G401.6 (cell line): ENCODE data around the gene RIN3.

ENCODE experiments used
- FAIRE-seq: peaks from 2 replicates; lab custom pipeline; 2012; peaks lifted over from hg19 to GRCh38; lab: Jason Lieb, UNC

Gene RIN3

DNA sequence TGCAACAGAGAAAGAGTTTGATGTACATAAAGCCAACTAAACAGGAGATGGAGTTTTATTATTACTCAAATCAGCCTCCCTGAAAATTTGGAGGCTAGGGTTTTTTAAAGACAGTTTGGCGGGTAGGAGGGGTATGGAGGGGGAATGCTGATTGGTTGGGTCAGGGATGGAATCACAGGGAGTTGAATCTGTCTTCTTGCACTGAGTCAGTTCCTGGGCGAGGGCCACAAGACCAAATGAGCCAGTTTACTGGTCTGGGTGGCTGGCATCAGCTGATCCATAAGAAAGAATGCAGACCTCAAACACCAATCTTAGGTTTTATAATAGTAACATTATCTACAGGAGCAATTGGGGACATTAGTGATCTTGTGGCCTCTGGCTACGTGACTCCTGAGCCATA is 64.9 kb downstream of the RIN3 start:
- no peak for FAIRE-seq

DNA sequence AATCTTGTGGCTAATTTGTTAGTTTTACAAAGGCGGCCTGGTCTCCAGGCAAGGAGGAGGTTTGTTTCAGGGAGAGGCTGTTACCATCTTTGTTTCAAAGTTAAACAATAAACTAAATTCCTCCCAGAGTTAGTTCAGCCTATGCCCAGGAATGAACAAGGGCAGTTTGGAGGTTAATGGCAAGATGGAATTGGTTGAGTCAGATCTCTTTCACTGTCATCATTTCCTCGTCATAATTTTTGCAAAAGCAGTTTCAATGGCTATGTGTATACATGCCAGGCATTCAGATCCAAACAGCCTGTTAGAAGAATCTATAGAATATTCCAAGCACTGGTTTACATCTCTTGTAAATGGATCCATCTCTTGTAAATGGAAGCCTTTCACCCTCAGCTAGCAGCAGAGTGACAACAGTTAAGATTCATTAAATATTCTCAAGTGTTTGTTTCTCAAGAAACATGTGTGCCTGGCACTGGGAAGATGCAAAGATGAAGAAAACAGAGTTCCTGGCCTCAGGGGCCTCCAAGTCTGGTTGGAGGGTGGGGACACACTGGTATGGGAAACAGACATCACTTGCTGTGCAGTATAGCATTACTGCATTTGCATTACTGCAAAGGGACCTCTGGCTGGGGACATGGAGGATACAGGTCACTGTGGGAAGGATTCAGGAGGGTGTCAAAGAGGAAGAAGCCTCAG is 65.8 kb downstream of the RIN3 start:
- FAIRE-seq, result no peak

DNA sequence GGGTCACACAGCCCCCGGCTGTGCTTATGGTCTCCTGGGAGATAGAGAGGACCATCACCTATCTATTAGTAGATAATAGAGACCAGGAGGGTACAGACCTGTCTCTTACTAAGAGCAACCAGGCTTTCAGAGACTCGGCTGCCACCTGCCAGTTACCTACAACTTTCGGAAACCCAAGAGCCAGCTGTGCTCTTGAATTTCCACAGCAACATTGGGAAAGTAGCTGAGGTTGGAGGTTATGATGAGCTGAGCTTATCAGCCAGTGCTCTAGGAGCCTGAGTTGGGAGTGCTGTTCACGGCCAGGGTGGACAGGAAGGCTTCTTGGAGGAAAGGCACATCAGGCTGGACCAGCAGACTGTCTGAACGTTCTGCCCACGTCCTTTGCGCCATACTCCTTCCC is 67.6 kb downstream of the RIN3 start:
- no peak for FAIRE-seq

DNA sequence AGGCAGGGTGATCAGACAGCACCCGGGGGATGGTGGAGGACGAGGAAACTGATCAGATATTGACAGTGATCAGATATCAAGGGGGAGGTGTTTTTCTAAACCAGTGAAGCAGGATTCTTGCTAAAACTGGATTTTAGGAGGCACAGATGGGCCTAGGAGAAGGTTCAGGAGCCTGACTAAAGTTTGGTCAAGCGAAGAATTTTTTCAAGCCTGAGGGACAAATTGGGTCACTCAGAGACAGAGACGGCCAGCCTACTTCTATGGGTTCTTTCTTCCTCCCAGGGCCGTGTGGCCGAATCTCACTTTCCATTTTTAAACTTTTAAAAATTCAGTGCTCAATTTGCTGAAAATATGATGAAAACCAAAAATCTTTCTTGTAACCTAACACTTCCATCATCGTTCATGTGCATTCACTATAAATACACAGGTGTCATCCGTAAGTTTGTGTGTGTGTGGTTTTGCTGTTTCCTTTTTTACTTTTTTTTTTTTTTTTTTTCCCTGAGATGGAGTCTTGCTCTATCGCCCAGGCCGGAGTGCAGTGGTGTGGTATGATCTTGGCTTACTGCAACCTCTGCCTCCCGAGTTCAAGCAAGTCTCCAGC is 68.5 kb downstream of the RIN3 start:
- no peak for FAIRE-seq

DNA sequence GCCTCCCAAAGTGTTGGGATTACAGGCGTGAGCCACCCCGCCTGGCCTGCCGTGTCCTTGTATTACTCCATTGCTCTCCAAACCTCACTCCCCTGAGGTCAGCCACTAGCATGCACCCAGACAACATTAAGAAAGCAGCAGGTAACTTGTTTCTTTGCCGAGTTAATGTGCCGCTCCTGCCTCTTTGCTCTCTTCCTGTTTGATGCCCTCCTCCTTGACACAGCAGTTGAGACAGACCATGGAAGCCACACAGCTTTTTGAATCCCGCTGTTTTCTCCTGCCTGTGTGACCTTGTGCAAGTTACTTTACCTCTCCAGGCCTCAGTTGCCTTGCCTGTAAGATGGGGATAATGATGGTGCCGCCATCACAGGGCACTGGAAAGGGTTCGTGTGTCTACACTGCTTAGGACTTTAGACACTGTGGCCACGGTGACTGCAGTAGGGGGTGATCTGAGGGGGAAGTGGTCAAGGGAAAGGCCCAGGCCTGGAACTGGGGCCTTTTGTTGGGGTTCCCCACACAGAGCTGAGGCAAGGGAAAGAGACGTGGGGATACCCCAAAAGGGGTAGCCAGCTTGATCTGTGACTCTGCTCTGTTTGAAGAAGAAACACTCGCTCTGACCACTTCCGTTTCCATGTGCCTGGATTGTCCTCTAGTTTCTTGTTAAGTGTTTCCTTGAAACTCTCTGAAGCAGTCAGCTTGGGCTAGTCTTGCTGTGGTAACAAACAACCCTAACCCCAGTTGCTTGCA is 69.3 kb downstream of the RIN3 start:
- no peak for FAIRE-seq

DNA sequence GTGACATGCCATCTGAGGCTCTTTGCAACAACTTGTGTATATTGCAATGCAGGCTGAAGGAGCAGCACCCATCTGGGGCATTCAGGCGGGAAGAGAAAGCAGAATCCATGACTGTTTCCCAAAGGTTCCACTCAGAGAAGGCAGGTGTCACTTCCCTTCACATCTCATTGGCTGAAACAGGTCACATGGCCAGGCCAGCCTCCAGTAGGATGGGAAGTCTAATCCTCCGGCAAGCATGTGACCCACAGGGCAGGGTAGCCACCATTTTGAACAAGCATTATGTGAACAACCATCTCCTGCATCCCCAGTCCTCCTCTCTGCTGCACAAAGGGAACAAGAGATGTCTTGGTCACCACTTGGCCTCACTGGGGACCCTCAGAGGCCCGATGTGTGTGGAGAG is 70.6 kb downstream of the RIN3 start:
- no peak for FAIRE-seq

DNA sequence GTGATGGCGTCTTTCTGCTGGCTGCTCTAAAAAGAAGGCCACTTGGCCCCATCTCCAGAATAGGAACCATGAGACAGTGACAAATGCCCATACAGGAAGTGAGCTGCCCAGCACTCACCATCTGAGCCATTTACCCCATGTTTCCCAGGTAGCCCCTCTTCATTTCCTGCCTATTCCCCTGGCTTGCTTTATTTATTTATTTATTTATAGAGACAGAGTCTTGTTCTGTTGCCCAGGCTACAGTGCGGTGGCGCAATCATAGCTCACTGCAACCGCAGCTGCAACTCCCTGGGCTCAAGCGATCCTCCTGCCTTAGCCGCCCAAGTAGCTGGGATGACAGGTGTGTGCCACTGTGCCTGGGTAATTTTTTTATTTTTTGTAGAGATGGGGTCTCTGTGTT is 71.2 kb downstream of the RIN3 start:
- no peak for FAIRE-seq

DNA sequence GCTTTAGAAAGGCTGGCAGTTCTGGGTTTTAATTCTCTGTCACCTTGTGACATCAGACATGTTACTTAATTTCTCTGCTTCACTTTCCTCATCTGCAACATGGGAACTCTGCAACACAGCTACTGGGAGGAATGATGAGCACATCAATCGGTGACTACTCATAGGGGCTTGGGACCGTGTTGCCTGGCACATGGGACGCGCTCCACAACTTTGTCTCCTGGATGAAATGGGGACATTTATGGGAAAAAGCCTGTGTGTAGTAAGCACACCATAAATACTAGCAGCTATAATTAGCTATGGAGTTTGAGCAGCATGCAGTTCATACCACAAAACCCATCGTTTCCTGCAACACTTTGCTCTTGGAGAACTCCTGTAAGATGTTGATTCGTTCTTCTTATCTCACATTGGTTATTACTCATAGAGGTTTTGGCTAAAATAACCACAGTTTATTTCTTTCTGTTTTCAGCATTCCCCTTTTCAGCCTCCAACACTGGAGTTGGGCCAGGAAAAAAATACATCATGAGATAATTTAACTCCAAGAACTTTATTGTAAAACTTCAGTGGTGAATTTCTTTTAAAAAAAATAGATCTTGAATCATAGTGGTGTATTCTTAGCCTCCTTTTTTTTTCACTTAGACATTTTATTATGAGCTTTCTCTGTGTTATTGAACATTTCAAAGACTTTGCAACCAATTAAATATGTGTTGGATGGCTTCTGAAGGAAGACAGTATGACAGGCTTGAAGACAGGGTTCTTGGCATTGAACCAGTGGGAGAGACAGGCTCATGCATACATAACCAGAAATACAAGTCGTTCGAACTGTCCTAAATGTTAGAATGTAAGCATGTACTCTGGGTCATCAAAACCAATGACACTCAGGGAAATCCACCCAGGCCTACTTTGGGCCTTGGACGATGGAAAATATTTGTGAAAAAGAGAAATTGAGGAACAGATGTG is 72.7 kb downstream of the RIN3 start:
- FAIRE-seq, result no peak

DNA sequence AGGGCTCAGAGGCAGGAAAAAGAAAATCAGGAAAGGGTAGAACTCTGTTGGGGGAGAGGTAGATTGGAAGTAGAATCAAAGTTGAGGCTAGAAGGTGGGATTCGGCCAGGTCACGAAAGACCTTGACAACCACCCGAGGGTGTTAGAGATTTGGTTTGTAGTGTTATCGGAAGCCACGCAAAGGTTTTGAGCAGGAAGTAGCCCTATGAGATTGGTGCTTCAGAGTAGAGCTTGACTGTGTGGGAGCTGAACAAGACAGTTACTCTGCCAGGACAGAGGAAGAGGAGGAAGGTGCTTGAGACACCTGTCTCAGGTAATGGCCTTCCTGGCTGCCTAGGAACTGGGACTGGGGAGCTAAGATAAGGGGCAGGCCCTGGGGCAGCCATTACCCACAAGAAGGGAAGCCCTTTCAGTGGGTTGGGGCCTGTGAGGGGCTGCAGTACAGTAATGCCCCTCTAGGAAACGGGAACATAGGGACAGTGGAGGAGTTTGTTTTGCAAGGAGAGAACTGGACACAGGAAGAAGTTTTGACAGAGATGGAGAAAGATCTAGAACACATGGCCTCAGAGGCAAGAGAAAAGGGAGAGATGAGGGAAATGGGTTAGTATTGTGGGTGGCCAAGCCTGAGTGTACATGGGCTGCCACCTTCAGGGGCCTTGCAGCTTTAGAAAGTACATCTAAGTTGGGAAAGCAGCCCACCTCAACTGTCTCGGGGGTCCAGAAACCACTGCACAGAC is 73.5 kb downstream of the RIN3 start:
- FAIRE-seq, result no peak

DNA sequence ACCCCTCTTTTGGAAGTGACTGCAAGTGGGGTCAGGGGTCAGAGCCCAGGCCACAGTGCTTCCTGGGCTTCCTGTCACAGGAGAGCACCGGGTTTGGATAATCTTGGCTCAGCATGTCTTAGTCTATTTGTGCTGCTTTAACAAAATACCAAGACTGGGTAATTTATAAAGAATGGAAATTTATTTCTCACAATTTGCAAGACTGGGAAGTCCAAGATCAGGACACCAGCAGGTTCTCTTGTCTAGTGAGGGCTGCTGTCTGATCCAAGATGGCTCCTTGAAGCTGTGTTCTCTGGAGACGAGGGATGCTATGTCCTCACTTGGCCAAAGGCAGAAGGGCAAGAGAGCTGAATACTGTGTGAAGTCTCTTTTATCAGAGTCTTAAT is 74.1 kb downstream of the RIN3 start:
- no peak for FAIRE-seq

DNA sequence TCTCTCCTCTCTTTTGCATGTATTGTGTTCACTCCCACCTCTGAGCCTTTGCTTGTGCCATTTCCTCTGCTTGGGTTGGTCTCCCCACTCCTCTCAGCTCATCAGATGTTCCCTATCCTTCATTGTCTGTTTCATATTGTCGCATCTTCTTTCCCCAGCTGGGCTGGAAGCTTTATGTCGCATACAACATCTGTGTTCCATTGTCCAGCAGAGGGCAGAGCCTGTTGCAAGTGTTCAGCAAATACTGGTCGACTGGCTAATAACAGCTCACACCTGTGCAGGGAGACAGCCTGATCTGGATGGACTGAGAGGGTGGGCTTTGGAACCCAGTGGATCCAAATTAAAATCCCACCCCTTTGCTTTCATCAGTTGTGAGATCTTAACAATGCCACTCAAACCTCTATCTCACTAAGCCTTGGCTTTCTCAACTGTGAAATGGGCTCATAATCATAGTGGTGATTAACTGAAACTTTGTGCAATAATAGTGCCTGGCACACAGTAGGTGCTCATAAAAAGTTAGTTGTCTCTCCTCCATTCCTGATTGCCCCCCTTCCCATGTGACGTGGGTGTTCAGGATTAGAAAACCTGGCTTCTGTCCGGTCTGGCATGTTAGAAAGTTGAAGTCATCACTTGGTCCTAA is 75.8 kb downstream of the RIN3 start:
- no peak for FAIRE-seq

DNA sequence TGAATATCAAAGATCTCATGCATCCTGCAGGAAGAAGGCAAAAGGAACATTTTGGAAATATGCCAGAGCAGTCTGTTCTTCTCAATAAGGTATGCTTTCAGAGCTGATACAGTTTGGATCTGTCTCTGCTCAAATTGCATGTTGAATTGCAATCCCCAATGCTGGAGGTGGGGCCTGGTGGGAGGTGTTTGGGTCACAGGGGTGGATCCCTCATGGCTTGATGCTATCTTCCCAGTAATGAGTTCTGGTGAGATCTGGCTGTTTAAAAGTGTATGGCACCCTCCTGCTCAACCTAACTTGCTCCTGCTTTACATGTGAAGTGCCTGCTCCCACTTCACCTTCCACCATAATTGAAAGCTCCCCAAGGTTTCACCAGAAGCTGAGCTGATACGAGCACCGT is 76.6 kb downstream of the RIN3 start:
- no peak for FAIRE-seq

DNA sequence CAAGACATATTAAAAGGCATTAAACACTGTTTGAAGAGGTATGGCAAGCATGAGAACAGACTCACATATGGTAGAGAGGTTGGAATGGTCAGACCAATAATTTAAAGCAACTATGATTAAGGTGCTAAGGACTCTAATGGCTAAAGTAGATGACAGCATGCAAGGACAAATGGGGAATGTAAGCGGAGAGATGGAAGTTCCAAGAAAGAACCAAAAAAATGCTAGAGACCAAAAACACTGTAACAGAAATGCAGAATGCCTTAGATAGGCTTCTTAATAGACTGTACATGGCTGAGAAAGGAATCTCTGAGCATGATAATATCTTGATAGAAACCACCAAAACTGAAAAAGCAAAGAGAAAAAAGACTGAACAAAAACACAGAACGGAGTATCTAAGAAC is 77.4 kb downstream of the RIN3 start:
- FAIRE-seq, result no peak

DNA sequence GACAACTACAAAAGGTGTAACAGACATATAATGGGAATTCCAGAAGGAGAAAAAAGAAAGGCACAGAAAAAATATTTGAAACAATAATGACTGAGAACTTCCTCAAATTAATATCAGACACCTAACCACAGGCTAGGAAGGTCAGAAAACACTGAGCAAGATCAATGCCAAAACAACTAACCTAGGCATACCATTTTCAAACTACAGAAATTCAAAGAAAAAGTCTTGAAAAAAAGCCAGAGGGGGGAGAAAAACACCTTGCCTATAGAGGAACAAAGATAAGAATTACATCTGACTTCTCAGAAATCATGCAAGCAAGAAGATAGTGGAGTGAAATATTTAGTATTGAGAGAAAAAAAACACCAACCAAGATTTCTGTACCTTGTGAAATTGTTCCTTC is 77.8 kb downstream of the RIN3 start:
- no peak for FAIRE-seq

DNA sequence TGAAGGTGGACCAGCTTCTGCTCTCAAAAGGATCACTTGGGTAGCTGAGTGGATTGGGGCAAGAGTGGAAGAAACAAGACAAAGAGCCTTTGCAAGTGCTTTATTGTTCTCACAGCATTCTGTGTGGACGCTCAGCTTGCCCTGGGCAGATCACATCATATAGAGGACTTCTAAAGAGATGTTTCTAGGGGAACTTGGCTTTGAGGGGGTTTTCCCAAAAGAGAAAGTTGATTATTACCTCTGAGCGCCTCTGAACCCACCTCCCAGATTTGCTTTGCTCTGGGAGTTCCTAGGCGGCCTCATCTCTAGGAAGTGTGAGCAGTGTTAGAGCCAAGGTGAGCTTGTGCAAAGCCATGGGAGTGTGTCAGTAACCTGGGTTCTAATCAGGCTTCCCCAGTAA is 81.7 kb downstream of the RIN3 start:
- FAIRE-seq, result no peak

DNA sequence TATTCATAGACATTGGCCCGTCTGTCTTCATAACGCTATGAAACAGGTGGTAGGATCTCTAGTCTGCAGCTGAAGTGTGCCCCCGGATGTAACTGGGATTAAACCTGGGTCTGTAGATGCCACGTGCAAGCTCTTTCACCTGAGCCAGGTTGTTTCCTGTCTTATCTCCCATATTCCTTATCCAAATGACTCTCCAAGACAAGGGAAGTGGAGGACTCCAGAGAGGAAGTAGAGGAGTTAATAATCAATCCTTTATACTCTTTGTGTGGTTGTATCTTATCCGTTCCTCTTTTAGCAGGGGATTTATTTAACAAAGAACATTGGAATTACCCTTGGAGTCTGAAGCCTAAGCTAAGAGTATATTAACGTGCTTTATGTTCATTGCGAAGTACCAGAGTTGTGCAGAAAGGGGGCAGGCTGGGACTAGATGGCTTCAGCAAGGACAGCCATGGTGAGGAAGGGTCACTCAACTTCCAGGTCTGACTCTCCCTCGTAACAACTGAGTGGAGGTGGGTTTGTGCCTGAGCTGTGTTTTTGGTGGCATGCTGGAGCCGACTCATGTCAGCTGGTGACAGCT is 82.8 kb downstream of the RIN3 start:
- no peak for FAIRE-seq

DNA sequence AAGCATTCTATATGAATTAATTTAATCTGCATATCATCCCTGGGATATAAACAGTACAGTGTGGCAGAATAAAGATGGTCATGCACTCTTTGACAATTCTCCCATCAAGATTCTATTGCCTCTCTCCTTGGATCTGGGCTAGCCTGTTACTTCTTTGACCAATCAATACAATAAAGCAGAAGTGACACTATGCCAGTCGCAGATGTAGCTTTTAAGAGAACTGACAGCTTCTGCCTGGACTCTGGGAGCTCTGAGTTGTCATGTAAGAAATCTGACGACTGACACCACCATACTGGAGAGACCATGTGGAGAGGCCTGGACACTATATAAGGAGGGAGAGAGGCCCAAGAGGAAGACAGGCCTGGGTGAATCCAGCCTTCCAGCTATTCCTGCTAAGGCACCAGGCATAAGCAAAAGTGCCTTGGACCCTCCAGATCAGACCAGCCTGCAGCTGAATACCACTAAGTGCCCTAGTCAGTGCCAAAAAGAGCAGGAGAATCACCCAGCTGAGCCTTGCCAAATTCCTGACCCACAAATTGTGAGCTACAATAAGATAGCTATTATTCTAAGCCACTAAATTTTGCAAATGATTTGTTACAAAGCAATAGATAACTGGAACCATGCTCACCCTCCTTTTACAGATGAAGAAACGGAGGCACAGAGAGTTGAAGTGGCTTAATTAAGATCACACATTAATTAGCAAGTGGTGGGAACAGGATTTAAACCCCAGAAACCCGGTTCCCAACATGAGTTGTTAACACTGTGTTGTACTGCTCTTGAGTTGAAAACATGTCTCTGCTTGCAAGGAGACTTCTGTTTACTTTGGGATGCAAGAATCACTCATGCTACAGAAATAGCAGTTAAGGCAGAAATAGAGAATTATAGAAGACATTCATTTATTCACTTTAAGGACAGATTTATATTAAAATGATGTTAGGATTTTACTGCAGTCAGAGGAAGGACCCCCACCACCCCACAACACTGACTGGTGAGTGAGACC is 84.6 kb downstream of the RIN3 start:
- no peak for FAIRE-seq

DNA sequence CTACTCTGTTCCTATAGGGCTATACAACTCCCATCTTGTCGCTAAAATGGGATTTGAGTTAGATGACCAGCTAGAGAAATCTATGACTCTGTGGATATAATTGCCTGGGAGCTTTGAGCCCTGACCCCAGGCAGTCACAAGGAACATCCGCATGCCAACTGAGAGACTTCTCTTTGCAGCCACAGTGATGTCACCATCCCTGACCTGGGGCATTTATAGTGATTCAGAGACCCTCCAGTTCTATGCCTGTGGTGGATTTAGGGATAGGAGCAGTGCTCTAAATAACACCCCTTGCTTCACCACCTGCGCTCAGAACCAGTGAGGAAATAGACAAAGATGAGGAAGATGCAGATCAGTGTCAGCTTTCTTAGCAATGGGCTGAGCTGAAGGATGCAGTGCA is 86.2 kb downstream of the RIN3 start:
- no peak for FAIRE-seq

DNA sequence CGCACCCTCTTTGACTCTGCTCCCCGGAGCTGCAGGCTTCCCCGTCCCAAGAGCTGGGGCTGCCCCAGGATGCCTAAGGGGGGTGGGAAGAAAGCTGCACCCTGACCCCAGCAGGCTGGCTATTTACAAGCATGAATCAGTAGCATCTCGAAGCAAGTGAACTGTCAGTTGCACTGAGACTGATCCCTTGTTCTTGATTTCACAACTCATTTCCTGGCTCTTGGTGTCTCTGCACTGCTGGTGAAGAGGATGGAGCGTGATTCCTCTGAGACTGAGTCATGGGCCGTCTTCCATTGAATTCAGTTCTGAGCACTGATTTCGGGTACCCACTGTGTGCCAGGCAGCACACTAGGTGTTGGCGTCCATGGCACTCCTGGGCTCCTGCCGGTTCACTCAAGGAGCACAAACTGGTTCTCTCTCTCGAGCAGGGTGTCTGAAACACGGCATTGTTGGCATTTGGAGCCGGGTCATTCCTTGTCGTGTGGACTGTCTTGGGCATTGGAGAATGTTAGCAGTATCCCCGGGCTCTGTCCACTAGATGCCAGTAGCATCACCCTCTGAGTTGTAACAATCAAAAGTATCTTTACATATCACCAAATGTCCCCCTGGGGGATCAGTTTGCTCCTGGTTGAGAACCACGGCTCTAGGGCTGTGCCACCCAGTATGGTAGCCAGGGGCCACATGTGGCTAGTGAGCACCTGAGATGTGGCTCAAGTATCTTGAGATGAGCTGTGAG is 86.9 kb downstream of the RIN3 start:
- FAIRE-seq, result no peak
